SK-N-SH (cell line): ENCODE results near the gene SCYGR1. TPM values are rescaled to one million over a fixed set of nuclear protein-coding genes. Genes with fewer than 3 reads are reported as not detected.

Experiments used
- CTCF ChIA-PET: fragments of 300-600, 350-600 bp; formaldehyde crosslinking; extraction: SDS; loops from one replicate; lab custom pipeline; 2021; lab: Yijun Ruan, JAX
- POLR2A ChIA-PET: fragments of 350-600 bp; sonication (Branson Sonifier 250); formaldehyde crosslinking; extraction: SDS; loops from one replicate; lab custom pipeline; 2020; ENCODE audit warnings: antibody characterized with exemption, inconsistent platforms; lab: Yijun Ruan, JAX
- DNase-seq: peaks from one replicate; pipeline ENCODE4 v3.0.0; 2012
- H2AFZ ChIP-seq: fragments of 200-600 bp; sonication (generic); 2 replicates; pipeline ENCODE4 v1.8.1; 2016; ENCODE audit warnings: antibody characterized with exemption, mild to moderate bottlenecking, low read depth
- H3F3A ChIP-seq: fragments of 200-600 bp; sonication (generic); replicated peaks from 2 replicates; pipeline ENCODE3; 2016; ENCODE audit warnings: antibody characterized with exemption, mild to moderate bottlenecking; ENCODE audit not compliant: insufficient read depth
- H3K27ac ChIP-seq, 2 experiments: fragments of 200-500 bp in 1 of 2; fragments of 200-600 bp in 1 of 2; sonication (Bioruptor generic) in 1 of 2; sonication (generic), shearing (Covaris generic) in 1 of 2; 2 replicates each; pipeline versions ENCODE4 v1.5.1 to v1.6.1; 2014 to 2016; ENCODE audit warnings: low read depth in 2 of 2, inconsistent platforms in 1 of 2, low read length in 1 of 2, mild to moderate bottlenecking in 1 of 2, mixed read lengths in 1 of 2
- H3K27me3 ChIP-seq: fragments of 200-600 bp; sonication (generic), shearing (Covaris generic); 2 replicates; pipeline ENCODE4 v1.6.1; 2016; ENCODE audit warnings: mixed run types; ENCODE audit not compliant: insufficient read depth
- H3K36me3 ChIP-seq, 2 experiments: fragments of 200-500 bp in 1 of 2; fragments of 200-600 bp in 1 of 2; sonication (Bioruptor generic) in 1 of 2; sonication (generic) in 1 of 2; replicated peaks in 1 of 2; 2 replicates each; pipeline versions ENCODE3 to v1.5.1; 2014 to 2016; ENCODE audit warnings: low read length in 1 of 2, mild to moderate bottlenecking in 1 of 2; ENCODE audit not compliant: insufficient read depth in 2 of 2, control insufficient read depth in 1 of 2
- H3K4me1 ChIP-seq, 2 experiments: fragments of 200-500 bp in 1 of 2; fragments of 200-600 bp in 1 of 2; sonication (Bioruptor generic) in 1 of 2; sonication (generic), shearing (Covaris generic) in 1 of 2; 2 replicates each; pipeline versions ENCODE4 v1.5.1 to v1.6.1; 2014 to 2016; ENCODE audit warnings: low read depth in 1 of 2, low read length in 1 of 2, mixed run types in 1 of 2; ENCODE audit not compliant: insufficient read depth in 2 of 2, control insufficient read depth in 1 of 2
- H3K4me2 ChIP-seq: fragments of 200-600 bp; sonication (generic), shearing (Covaris generic); 2 replicates; pipeline ENCODE4 v1.6.1; 2017; ENCODE audit warnings: mixed run types
- H3K4me3 ChIP-seq, 2 experiments: fragments of 200-500 bp in 1 of 2; fragments of 200-600 bp in 1 of 2; sonication (Bioruptor generic) in 1 of 2; sonication (generic), shearing (Covaris generic) in 1 of 2; 2 replicates each; pipeline versions ENCODE4 v1.5.1 to v1.8.1; 2014 to 2016; ENCODE audit warnings: low read depth in 2 of 2, inconsistent platforms in 1 of 2, low read length in 1 of 2, mild to moderate bottlenecking in 1 of 2, mixed read lengths in 1 of 2, moderate library complexity in 1 of 2
- H3K79me2 ChIP-seq: fragments of 200-600 bp; sonication (generic); 2 replicates; pipeline ENCODE4 v1.8.1; 2017; ENCODE audit warnings: mild to moderate bottlenecking; ENCODE audit not compliant: insufficient read depth
- H3K9ac ChIP-seq: fragments of 200-600 bp; sonication (generic); 2 replicates; pipeline ENCODE4 v1.6.1; 2017; ENCODE audit warnings: mixed run types
- H3K9me2 ChIP-seq: fragments of 200-600 bp; sonication (generic); 2 replicates; pipeline ENCODE4 v1.6.1; 2017; ENCODE audit warnings: mixed run types
- H3K9me3 ChIP-seq: fragments of 200-600 bp; sonication (generic); 2 replicates; pipeline ENCODE4 v1.6.1; 2017; ENCODE audit warnings: mixed run types, mild to moderate bottlenecking, moderate library complexity
- H4K20me1 ChIP-seq: fragments of 200-600 bp; sonication (generic); 2 replicates; pipeline ENCODE4 v1.6.1; 2017; ENCODE audit warnings: mild to moderate bottlenecking, mixed run types; ENCODE audit not compliant: insufficient read depth
- JUND ChIP-seq: IDR thresholded peaks from 2 replicates; pipeline ENCODE4 v1.4.0; 2012
- MXI1 ChIP-seq: IDR thresholded peaks from 2 replicates; pipeline ENCODE4 v1.6.1; 2012; ENCODE audit warnings: mild to moderate bottlenecking, low read depth, low read length, improper control_type of control experiment
- NFIC ChIP-seq: IDR thresholded peaks from 2 replicates; pipeline ENCODE4 v1.4.0; 2012; ENCODE audit warnings: borderline replicate concordance
- POLR2AphosphoS5 ChIP-seq: IDR thresholded peaks from 2 replicates; pipeline ENCODE4 v1.6.1; 2012; ENCODE audit warnings: low read depth, low read length
- RAD21 ChIP-seq: IDR thresholded peaks from 2 replicates; pipeline ENCODE4 v1.6.1; 2012; ENCODE audit warnings: mild to moderate bottlenecking, low read length
- RXRA ChIP-seq: IDR thresholded peaks from 2 replicates; pipeline ENCODE4 v1.4.0; 2012; ENCODE audit warnings: low read depth, mild to moderate bottlenecking, borderline replicate concordance
- SIN3A ChIP-seq: IDR thresholded peaks from 2 replicates; pipeline ENCODE4 v1.6.1; 2012; ENCODE audit warnings: low read depth, mild to moderate bottlenecking, low read length, moderate library complexity, borderline replicate concordance
- TCF12 ChIP-seq: IDR thresholded peaks from 2 replicates; pipeline ENCODE4 v1.4.0; 2012
- TEAD4 ChIP-seq: IDR thresholded peaks from 2 replicates; pipeline ENCODE4 v1.4.0; 2012; ENCODE audit warnings: mild to moderate bottlenecking, borderline replicate concordance; ENCODE audit not compliant: insufficient read depth
- YY1 ChIP-seq: IDR thresholded peaks from 2 replicates; pipeline ENCODE4 v1.4.0; 2012; ENCODE audit warnings: low read depth, mild to moderate bottlenecking
- WGBS: methylation state at CpG from one replicate; pipeline ENCODE4 v1.1.6; 2017; ENCODE audit warnings: low lambda C conversion rate; 5-methylcytosine and 5-hydroxymethylcytosine counted together
- polyA plus RNA-seq, 3 experiments: library from polyadenylated mRNA; depleted of rRNA; stranded (reverse); fragments of >200 nt; gene quantifications; 2 replicates each; pipeline ENCODE4 v1.2.3, GENCODE V29; 2012
- TF ChIP-seq, protein P1 (sequence below): fragments of 150-350 bp; IDR thresholded peaks from 2 replicates; pipeline ENCODE4 v1.6.1; 2017; ENCODE audit warnings: antibody characterized with exemption, low read length, low read depth, borderline replicate concordance
- TF ChIP-seq, protein P2 (sequence below): IDR thresholded peaks from 2 replicates; pipeline ENCODE4; 2012
- TF ChIP-seq, protein P3 (sequence below): IDR thresholded peaks from 2 replicates; pipeline ENCODE4 v1.6.1; 2012; ENCODE audit warnings: mild to moderate bottlenecking, low read depth, low read length, moderate library complexity

The SCYGR1 gene
- polyA plus RNA-seq, 1 of the 3 experiments (the other 2 are of a cell fraction), result not detected

DNA sequence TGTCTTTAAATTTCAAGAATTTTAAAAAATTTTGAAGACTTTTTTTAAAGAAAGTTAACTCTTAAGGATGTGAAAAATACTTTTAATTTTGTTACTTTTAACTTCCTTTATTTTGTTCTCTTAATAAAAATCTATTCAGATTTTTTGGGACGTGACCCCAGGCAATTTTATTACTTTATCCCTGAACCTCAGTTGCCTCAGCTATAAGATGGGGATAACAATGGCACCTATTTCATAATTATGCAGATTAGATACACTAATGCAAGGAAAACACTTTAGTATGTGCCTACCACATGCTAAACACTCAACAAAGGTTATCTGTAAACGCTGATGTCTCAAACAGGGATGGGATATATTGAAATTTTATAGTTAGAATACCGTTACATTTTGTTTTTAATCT lies 1.5 kb upstream of the SCYGR1 start:
- Histone ChIP-seq H3K79me2 (no peaks in the 10 kb centered on the region), H3K4me2 (no peak overlapping the region), H3K4me3 (no peak overlapping the region), H4K20me1 (no peaks in the 10 kb centered on the region), H2AFZ (no peak overlapping the region), H3K9ac (no peak overlapping the region), H3K9me2 (no peaks in the 10 kb centered on the region), H3K36me3 (no peaks in the 10 kb centered on the region), H3K9me3 (0 out of 2 replicates have a peak, but pooled peaks cover 8% of the 10 kb centered on the region), H3K27me3 (no peaks in the 10 kb centered on the region), H3K4me1 (no peaks in the 10 kb centered on the region; a peak in 1 of 4 replicates), H3F3A (no peaks in the 10 kb centered on the region), H3K27ac (no peak overlapping the region)
- ChIA-PET POLR2A (no interaction called here), CTCF (interaction anchor here (1.9 kb wide), 1 partner anchor 377 kb away, joined by 5 read pairs; no protein-coding TSS in a partner anchor)
- TF ChIP-seq SIN3A (no peak), RXRA (no peak), YY1 (no peak), JUND (no peak), TCF12 (no peak), RAD21 (no peak), MXI1 (no peak), TEAD4 (no peak)
- TF ChIP-seq, protein P1, sequence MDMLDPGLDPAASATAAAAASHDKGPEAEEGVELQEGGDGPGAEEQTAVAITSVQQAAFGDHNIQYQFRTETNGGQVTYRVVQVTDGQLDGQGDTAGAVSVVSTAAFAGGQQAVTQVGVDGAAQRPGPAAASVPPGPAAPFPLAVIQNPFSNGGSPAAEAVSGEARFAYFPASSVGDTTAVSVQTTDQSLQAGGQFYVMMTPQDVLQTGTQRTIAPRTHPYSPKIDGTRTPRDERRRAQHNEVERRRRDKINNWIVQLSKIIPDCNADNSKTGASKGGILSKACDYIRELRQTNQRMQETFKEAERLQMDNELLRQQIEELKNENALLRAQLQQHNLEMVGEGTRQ, result no peak
- TF ChIP-seq, protein P2, sequence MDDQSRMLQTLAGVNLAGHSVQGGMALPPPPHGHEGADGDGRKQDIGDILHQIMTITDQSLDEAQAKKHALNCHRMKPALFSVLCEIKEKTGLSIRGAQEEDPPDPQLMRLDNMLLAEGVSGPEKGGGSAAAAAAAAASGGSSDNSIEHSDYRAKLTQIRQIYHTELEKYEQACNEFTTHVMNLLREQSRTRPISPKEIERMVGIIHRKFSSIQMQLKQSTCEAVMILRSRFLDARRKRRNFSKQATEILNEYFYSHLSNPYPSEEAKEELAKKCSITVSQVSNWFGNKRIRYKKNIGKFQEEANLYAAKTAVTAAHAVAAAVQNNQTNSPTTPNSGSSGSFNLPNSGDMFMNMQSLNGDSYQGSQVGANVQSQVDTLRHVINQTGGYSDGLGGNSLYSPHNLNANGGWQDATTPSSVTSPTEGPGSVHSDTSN, result no peak
- TF ChIP-seq, protein P3, sequence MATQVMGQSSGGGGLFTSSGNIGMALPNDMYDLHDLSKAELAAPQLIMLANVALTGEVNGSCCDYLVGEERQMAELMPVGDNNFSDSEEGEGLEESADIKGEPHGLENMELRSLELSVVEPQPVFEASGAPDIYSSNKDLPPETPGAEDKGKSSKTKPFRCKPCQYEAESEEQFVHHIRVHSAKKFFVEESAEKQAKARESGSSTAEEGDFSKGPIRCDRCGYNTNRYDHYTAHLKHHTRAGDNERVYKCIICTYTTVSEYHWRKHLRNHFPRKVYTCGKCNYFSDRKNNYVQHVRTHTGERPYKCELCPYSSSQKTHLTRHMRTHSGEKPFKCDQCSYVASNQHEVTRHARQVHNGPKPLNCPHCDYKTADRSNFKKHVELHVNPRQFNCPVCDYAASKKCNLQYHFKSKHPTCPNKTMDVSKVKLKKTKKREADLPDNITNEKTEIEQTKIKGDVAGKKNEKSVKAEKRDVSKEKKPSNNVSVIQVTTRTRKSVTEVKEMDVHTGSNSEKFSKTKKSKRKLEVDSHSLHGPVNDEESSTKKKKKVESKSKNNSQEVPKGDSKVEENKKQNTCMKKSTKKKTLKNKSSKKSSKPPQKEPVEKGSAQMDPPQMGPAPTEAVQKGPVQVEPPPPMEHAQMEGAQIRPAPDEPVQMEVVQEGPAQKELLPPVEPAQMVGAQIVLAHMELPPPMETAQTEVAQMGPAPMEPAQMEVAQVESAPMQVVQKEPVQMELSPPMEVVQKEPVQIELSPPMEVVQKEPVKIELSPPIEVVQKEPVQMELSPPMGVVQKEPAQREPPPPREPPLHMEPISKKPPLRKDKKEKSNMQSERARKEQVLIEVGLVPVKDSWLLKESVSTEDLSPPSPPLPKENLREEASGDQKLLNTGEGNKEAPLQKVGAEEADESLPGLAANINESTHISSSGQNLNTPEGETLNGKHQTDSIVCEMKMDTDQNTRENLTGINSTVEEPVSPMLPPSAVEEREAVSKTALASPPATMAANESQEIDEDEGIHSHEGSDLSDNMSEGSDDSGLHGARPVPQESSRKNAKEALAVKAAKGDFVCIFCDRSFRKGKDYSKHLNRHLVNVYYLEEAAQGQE, result no peak
- DNase-seq, result no peak
- 58% methylated on average over 3 of the region's 3 CpGs for WGBS

DNA sequence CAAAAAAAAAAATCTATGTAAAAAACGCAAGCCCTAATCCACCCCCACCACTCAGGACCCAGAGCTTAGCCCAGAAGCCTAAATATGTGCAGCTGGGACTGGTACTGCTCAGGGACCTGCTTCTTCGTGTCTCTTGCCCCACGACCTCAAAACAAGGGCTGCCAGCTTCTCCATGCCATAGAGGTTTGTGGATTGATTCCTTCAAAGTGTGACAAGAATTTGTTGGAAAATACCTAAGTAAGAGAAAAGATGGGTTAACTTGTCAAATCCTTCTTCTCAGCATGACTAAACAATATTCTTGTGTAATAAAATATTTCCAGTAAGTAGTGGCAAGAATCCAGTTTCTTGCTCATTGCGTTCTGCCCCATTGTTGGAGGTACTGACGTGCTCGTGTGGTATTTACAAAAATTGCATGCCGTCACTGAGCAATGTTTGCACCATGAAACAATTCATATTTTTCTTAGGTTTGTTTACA lies 825 bp upstream of the SCYGR1 start:
- no peak overlapping the region for H3K9ac ChIP-seq
- no peak overlapping the region for H3K4me2 ChIP-seq

More for the DNA sequence above, 825 bp upstream of the SCYGR1 start:
- Histone ChIP-seq H4K20me1 (no peaks in the 10 kb centered on the region), H3K4me1 (no peaks in the 10 kb centered on the region; a peak in 1 of 4 replicates), H3K9me2 (no peaks in the 10 kb centered on the region), H3K79me2 (no peaks in the 10 kb centered on the region), H3K36me3 (no peaks in the 10 kb centered on the region), H2AFZ (no peak overlapping the region), H3K27me3 (no peaks in the 10 kb centered on the region), H3K4me3 (no peak overlapping the region), H3F3A (no peaks in the 10 kb centered on the region), H3K27ac (no peak overlapping the region), H3K9me3 (0 out of 2 replicates have a peak, but pooled peaks cover 8% of the 10 kb centered on the region)
- no peak for DNase-seq
- ChIA-PET POLR2A (no interaction called here), CTCF (no interaction called here)
- WGBS, result 49% methylated on average over 7 of the region's 7 CpGs
- TF ChIP-seq NFIC, result 0 out of 2 replicates have a peak, but pooled peaks have one; percentile 31
- TF ChIP-seq POLR2AphosphoS5, result no peak
